Endometrial microvascular endothelial cells (primary cell): ENCODE results near the gene ADORA2A. TPM values are rescaled to one million over a fixed set of nuclear protein-coding genes. Genes with fewer than 3 reads are reported as not detected.

Source experiments
- in situ Hi-C: cut with HindIII; loops from 2 replicates; pipeline ENCODE4 v1.10.0; 2017; ENCODE audit warnings: low sequenced_read_pairs, low pct_unique_long_range_greater_than_20kb; ENCODE audit errors: inconsistent ontology term
- total RNA-seq: library from RNA; depleted of rRNA; stranded (reverse); fragments of >200 nt; gene quantifications from one replicate; pipeline ENCODE4 v1.2.3, GENCODE V29; 2015; ENCODE audit errors: inconsistent ontology term

ADORA2A gene
- total RNA-seq, 1 donor from 2014 or later, result 2.1 TPM

- in situ Hi-C loops, result no loop called here
Observed at GRCh38 chr22:24401931-24402367, 25.4 kb upstream of the ADORA2A start.

DNA sequence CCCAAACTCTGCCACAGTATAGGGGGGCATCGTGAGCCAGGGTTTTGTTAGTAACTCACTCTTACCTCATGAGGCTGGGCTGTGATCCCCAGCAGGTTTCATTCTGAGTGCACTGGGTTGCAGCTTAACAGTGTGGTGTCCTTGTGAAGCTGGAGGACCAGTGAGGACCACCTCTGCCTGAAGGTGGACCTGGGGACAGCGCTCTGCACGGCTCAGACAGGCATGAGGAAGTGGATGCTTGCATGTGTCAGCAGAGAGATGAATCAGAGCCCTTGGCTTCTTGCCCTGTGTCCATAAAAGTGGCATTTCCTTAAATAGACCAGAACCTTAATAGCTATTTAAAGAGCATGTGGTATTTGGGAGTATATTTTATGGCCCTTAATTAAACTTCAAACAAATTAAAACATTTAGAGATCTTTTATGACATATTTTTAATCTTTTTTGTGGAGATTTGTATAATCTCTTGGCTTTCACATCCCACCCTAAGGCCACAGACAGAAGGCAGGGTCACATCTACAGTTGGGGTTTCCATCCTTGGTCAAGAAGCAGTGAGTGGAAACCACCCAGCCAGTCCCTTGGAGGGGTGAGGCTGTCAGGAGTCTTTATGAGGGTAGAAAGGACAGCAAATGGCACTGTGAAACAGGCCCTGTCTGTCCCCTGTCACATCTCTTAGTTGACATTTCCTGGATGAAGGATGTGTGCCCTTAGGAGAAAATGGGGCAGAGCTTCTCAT is 24.8 kb upstream of the ADORA2A start:
- in situ Hi-C loops, result no loop called here

DNA sequence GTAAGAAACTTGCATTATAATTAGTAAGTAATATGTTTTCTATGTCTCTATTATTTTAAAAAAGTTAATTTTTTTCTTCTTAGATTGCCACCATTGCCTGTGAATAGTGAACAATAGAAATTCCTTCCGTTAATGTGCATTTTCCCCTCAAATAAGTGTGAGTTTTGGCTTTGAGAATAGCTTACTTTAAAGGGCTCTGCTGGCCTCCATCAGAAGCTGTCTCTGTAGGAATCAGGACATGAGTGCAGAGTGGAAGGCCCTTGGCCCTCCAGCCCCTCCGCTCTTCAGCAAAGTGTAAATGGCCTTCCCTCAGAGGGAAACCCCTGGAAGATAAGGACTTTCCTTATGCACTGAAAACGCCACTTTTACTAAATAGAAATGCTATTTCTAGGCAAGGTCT is 24.1 kb upstream of the ADORA2A start:
- in situ Hi-C loops, result no loop called here

DNA sequence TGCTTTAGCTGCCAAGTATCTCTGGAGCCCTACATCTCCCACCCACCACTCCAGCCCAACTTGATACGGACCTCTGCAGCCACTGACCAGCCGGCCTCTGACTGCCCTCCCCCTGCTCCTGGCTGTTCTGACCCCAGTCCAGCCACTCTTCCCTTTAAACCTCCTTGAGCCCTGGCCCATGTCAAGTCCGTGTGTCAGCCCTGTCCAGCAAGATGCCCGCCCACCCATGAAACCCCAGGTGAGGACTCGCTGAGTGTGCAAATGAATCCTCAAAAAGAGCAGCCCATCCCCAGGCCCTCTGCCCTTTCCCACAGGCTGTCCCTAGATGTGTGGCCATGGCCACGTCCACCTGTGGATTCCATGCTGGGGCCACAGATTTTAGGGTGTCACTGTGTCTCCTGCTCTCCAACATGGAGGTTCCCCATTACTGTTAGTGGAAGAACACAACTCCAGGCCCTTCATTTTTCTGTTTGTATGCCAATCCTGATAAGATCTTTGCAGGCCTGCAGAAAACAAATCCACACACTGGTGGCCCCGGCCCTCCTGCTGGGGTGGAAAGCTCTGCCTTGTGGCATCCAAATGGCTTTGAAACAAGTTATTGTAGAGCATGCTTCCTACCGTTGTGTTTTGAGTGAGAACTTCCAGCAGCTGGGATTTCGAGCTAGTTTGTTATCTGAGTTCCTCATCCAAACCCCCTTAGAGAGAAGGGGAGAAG is 22.7 kb upstream of the ADORA2A start:
- in situ Hi-C loops, result no loop called here

- in situ Hi-C loops, result no loop called here
Observed at GRCh38 chr22:24405631-24406321, 21.6 kb upstream of the ADORA2A start.

DNA sequence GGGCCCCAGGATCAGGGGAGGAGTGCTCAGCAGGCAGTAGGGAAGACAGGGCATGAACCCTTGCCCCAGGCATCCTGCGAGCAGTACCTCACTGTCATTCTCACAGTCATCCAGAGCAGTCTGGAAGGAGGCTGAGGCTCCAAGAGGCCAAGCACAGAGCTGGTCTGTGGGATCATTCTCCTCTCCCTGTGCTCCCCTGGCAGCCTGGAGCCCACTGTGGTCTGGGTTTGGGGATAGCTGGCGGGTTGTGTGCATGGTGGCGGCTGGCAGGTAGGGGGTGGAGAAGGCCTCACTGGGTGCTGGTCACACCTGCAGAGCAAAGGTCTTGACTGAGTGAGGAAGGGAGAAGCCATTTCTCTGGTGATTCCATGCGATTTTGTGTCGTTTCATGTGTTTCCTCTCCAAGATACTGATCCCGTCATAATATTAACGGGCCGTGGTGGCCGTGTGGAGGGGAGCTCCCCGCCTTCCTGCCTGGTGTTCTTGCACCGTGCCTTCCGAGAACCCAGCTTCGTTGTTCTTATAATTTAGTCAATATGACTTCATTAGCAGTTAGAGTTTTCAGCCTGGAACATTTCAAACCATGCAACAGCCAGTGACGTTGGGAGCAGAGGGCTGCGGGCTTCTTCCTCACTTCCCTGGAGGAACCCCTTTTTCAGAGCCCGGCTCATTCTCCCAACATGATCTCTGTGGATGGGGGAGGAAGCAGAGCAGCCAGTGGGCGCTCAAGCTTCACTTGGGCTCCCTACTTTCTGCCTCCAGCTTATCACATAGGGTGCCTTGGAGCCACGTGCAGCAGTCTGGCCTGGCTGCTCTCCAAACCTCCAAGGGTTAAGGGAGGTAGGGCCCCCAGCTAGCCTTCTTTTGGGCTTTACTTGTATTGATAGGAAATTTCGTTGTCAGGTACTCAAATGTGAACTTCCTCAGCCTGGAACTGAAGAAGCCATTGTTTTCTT is 20.8 kb upstream of the ADORA2A start:
- in situ Hi-C loops, result no loop called here

DNA sequence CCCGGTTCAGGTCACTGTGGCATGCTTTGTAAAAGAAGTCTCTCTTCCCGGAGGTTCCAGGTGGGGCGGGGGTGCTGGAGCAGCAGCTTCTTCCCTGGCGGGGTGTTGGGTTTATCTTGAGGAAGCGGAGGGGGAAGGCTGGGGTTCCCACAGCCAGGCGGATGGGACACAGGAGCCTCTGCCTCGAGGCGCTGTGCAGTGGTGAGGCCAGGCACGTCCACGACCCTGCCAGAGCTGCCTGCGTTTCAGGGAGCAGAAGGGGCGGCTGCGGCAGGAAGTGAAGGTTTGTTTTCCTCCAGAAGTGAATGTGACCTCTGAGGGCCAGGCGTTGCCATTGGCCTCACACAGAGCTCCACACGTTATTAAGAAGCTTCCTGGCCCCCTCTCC is 20.1 kb upstream of the ADORA2A start:
- in situ Hi-C loops, result no loop called here

DNA sequence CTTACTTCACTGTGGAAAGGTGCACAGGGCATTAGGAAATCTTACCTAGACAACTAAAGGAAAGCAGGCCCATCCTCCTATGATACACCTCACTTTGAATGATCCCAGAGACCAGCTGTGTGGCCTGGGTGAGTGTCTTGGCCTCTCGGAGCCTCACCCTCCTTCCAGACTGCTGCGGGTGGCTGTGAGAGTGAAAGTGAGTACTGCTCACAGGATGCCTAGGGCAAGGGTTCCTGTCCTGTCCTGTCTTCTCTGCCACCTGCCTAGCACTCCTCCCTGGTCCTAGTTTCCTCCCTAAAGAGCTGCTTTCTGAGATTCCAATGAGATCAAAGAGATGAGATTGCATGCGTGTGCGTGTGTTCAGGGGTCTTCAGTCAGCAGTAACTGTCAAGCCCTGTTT is 19.5 kb upstream of the ADORA2A start:
- in situ Hi-C loops, result no loop called here

- in situ Hi-C loops, result no loop called here
Observed at GRCh38 chr22:24408630-24409029, 18.8 kb upstream of the ADORA2A start.

DNA sequence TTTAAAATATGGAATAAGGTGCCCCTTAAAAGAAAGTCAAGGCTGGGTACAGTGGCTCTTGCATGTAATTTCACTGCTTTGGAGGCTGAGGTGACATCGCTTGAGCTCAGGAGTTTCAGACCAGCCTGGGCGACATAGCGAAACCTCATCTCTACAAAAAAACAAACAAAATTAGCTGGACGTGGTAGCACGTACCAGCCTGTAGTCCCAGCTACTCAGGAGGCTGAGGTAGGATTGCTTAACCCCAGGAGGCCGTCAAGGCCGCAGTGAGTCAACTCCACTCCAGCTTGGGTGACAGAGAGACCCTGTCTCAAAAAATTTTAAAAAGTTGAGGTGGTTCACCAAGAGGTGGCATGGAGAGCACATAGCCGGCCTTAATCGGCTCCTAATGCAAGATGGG is 17.7 kb upstream of the ADORA2A start:
- in situ Hi-C loops, result no loop called here

DNA sequence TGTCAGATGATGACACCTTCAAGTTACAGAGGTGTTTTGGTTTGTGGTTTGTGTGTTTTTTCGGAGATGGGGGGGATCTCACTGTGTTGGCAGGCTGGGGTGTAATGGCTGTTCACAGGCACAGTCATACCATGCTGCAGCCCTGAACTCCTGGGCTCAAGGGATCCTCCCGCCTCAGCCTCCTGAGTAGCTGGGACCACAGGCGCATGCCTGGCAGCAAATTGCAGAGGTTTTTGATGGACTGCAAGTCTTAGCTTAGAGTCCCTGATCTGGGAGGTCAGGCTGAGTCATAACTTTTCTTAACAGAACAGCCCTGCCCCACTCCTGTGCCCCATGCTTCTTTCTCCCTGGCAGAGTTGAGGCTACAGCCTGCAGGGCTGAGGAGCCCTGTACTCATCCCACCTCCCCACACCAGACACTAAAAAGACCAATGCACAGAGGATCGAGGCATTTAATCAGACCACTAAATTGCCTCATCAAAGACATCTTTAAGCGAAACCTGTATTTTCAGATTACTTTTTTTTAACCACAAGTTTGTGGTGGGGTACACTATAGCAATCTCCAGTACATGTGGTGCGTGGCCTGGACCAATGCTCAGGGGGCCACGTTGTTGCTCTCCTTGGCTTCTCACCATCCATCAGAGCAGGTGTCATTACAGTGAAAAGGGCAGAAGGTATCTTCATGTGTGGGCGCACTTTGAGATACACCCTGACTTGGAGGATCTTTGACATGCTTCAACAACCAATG is 17.1 kb upstream of the ADORA2A start:
- in situ Hi-C loops, result no loop called here

- in situ Hi-C loops, result no loop called here
Observed at GRCh38 chr22:24411256-24412004, 16.0 kb upstream of the ADORA2A start.

DNA sequence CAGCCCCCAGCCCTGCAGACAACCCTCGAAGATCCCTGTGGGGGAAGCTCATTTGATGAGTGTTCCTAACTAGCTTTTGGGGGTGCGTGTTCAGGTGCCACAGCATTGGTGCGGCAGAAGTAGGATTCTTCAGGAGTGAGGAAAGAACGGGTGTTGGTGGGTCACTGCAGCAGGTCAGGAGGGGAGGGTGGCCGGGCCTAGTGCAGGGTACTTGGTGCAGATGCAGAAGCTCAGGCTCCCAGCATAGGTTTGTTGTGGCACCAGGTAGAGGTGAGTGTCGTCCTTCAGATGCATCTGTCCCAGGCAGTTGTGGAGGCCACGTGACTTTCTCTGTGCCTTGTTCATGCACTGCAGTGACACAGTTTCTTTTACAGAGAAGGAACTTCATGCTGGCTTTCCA is 15.1 kb upstream of the ADORA2A start:
- in situ Hi-C loops, result no loop called here

DNA sequence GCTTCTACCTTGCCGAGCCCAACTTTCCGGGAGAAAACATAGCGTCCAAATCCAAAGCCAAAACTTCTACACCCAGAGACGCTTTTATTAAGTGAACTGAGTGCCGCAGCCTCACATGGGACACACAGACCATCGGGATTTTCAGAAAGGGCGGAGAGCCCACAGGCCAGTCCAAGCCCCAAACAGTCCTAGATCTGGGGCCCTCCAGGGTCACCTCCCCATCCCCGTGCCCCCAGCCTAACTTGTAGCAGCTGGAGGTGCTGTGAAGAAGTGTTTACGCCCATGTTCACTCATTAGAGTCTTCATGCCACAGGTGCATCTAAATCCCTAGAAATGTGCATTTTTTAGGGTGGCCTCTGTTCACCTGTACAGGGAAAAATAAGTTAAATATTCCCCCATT is 14.1 kb upstream of the ADORA2A start:
- in situ Hi-C loops, result no loop called here

GRCh38 chr22:24413736-24414385 is 13.5 kb upstream of the ADORA2A start:
- in situ Hi-C loops, result no loop called here

GRCh38 chr22:24414523-24414922 is 12.9 kb upstream of the ADORA2A start:
- in situ Hi-C loops, result no loop called here
